Progenitor cell of endocrine pancreas (in vitro differentiated cells): ENCODE data around the gene IPO9. TPM values are rescaled to one million over a fixed set of nuclear protein-coding genes. Genes with fewer than 3 reads are reported as not detected.

ENCODE experiments used
- DNase-seq: peaks from one replicate; pipeline ENCODE4 v3.0.0; 2021; ENCODE audit warnings: low spot score; ENCODE audit not compliant: unreplicated experiment
- H3K27ac Mint-ChIP-seq: 2 replicates; pipeline ENCODE4 v1.8.0; 2021; ENCODE audit warnings: mild to moderate bottlenecking, moderate library complexity, mixed read lengths
- H3K27me3 Mint-ChIP-seq: 2 replicates; pipeline ENCODE4 v1.8.0; 2021; ENCODE audit warnings: mixed read lengths
- H3K36me3 Mint-ChIP-seq: 2 replicates; pipeline ENCODE4 v1.8.0; 2022; ENCODE audit warnings: mixed read lengths; ENCODE audit not compliant: insufficient read depth
- H3K4me1 Mint-ChIP-seq: 2 replicates; pipeline ENCODE4 v1.8.0; 2021; ENCODE audit warnings: low read depth, mixed read lengths
- H3K4me3 Mint-ChIP-seq: 2 replicates; pipeline ENCODE4 v1.8.0; 2021; ENCODE audit warnings: low read depth, mild to moderate bottlenecking, moderate library complexity, mixed read lengths
- H3K9me3 Mint-ChIP-seq: 2 replicates; pipeline ENCODE4 v1.8.0; 2021; ENCODE audit warnings: low read depth, mixed read lengths
- total RNA-seq: library from RNA; stranded (reverse); gene quantifications from 2 replicates; pipeline ENCODE4 v1.2.1, GENCODE V29; 2021
- TF ChIP-seq, protein P1 (sequence below): fragments of 200-600 bp; sonication (generic); IDR thresholded peaks from one replicate; pipeline ENCODE4 v1.5.0; 2021; ENCODE audit warnings: antibody characterized with exemption, mild to moderate bottlenecking; ENCODE audit not compliant: unreplicated experiment

Gene IPO9
- total RNA-seq, 1 donor from 2014 or later: 99.8 TPM

- TF ChIP-seq, protein P1, sequence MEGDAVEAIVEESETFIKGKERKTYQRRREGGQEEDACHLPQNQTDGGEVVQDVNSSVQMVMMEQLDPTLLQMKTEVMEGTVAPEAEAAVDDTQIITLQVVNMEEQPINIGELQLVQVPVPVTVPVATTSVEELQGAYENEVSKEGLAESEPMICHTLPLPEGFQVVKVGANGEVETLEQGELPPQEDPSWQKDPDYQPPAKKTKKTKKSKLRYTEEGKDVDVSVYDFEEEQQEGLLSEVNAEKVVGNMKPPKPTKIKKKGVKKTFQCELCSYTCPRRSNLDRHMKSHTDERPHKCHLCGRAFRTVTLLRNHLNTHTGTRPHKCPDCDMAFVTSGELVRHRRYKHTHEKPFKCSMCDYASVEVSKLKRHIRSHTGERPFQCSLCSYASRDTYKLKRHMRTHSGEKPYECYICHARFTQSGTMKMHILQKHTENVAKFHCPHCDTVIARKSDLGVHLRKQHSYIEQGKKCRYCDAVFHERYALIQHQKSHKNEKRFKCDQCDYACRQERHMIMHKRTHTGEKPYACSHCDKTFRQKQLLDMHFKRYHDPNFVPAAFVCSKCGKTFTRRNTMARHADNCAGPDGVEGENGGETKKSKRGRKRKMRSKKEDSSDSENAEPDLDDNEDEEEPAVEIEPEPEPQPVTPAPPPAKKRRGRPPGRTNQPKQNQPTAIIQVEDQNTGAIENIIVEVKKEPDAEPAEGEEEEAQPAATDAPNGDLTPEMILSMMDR: no peak
- Mint-ChIP-seq H3K4me1 (no peaks in the 10 kb centered on the region), H3K9me3 (no peaks in the 10 kb centered on the region), H3K27ac (no peak overlapping the region), H3K4me3 (no peak overlapping the region), H3K36me3 (no peaks in the 10 kb centered on the region), H3K27me3 (peaks cover 4% of the 10 kb centered on the region)
- no peak for DNase-seq
Measured at GRCh38 chr1:201918343-201918742, 89.4 kb downstream of the IPO9 start.

GRCh38 chr1:201921952-201922558, 93.1 kb downstream of the IPO9 start:
- peaks cover 1% of the 10 kb centered on the region for H3K4me1 Mint-ChIP-seq
- no peaks in the 10 kb centered on the region for H3K9me3 Mint-ChIP-seq
- H3K4me3 Mint-ChIP-seq: no peak overlapping the region
- H3K36me3 Mint-ChIP-seq: no peaks in the 10 kb centered on the region
- DNase-seq: no peak
- TF ChIP-seq, protein P1: no peak
- H3K27ac Mint-ChIP-seq: no peak overlapping the region
- peaks cover 4% of the 10 kb centered on the region for H3K27me3 Mint-ChIP-seq

DNA sequence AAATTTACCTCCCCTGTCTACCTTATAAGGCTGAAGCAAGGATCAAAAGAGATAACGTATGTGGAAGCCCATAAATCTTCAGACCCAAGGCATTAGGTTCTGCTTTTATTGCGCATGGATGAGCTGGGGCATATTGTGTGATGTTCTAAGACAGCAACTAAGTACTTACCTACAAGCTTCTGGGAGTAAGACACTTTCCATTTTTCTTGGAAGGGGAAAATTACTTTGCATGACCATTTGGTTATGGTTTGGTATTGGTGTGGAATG, 96.3 kb downstream of the IPO9 start:
- Mint-ChIP-seq H3K27ac (no peak overlapping the region), H3K4me1 (peaks cover 1% of the 10 kb centered on the region), H3K9me3 (no peaks in the 10 kb centered on the region), H3K36me3 (no peaks in the 10 kb centered on the region), H3K27me3 (no peaks in the 10 kb centered on the region), H3K4me3 (no peak overlapping the region)
- TF ChIP-seq, protein P1: no peak
- DNase-seq: no peak

DNA sequence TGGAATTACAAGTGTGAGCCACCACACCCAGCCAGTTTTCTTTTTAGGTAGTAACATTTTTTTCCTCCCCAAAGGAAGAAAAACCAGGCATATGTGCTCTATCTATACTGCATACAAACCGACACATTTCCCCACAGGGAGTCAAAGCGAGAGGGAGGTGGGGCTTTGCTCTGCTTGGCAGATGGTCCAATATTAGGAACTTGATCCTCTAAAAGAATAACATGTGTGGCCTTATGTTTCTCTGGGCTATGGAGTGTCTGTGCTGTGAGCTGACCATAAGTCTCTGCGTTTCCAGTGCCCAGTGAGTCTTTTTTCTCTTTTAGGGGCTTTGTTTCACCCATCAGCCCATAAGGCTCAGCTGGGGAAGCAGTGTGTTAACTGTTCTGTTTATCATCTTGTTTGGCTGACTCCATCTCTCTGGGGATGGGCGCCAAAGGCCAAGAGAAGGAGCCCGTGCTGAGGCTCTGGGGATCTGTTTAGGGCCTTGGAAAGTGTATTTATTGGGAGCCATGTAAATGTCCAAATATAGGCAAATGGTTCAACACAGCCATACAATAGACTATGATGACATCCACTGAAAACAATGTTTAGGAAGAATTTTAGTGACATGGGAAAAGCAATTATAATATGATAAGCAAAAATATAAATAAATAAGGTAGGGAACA, 97.2 kb downstream of the IPO9 start:
- Mint-ChIP-seq H3K9me3 (no peaks in the 10 kb centered on the region), H3K36me3 (no peaks in the 10 kb centered on the region), H3K27ac (no peak overlapping the region), H3K4me3 (no peak overlapping the region), H3K27me3 (no peaks in the 10 kb centered on the region), H3K4me1 (peaks cover 1% of the 10 kb centered on the region)
- DNase-seq: no peak
- TF ChIP-seq, protein P1: no peak

- Mint-ChIP-seq H3K36me3 (no peaks in the 10 kb centered on the region), H3K4me1 (peaks cover 1% of the 10 kb centered on the region), H3K9me3 (no peaks in the 10 kb centered on the region), H3K27me3 (no peaks in the 10 kb centered on the region), H3K27ac (no peak overlapping the region), H3K4me3 (no peak overlapping the region)
- TF ChIP-seq, protein P1: no peak
- DNase-seq: no peak
Measured at GRCh38 chr1:201928266-201928665, 99.3 kb downstream of the IPO9 start.
